Measurements from ENCODE around the gene SECISBP2L.

- TF ChIP-seq POLR2AphosphoS5 (IDR thresholded peaks at IDR 0.05) = no peak
- no peak for TF ChIP-seq CTCF (IDR thresholded peaks at IDR 0.05)
Measured at GRCh38 chr15:49031804-49032203, 14.4 kb downstream of the SECISBP2L start.

All from prostate gland (tissue), 2 donors.